ENCODE data around the gene UGGT2. TPM values are rescaled to one million over a fixed set of nuclear protein-coding genes. Genes with fewer than 3 reads are reported as not detected.

UGGT2 gene
- total and polyA plus RNA-seq, 2 donors (not counting 1 experiment from before 2014, with no cell fraction given): 0.39 to 6.7 TPM

DNA sequence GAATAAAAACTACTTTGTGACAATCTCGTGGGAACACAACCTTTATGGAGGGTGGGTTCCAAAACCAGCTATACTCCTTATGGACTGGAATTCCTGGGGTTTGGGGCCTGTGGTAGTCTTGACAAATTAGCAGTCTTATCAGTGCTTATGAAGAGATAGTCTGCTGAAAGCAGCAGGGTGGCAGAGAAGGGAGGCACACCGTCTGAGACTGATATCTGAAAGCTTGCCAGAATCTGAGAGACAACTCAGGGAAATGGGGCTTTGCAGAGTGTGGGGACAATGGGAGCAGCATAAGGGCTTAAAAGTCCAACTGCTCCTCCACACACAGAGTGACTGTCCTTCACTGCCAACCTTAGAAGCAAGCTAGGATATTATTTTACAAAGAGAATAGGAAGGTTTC, 95.9 kb downstream of the UGGT2 start:
- Histone ChIP-seq H3K4me3 (ENCODE audit: control extremely low read depth in 1 of 5, extremely low read depth in 1 of 5, insufficient read depth in 1 of 5, low read depth in 2 of 5, low read length in 4 of 5) (no peak overlapping the region), H3K79me2 (ENCODE audit: control insufficient read depth, insufficient read depth, low read length) (no peaks in the 10 kb centered on the region), H3K27me3 (replicated peaks in 1 of 4; ENCODE audit: control extremely low read depth in 1 of 4, control insufficient read depth in 3 of 4, insufficient read depth in 4 of 4, low read length in 3 of 4) (no peaks in the 10 kb centered on the region), H3K36me3 (replicated peaks in 1 of 2; ENCODE audit: control extremely low read depth in 1 of 2, control insufficient read depth in 1 of 2, extremely low read depth in 1 of 2, insufficient read depth in 2 of 2, low read length in 1 of 2) (no peaks in the 10 kb centered on the region), H4K20me1 (ENCODE audit: control insufficient read depth, insufficient read depth, low read length, poor library complexity, severe bottlenecking) (no peaks in the 10 kb centered on the region), H3K4me1 (ENCODE audit: control insufficient read depth in 2 of 2, insufficient read depth in 2 of 2, low read length in 2 of 2) (no peaks in the 10 kb centered on the region), H3K4me2 (replicated peaks; ENCODE audit: low read depth, low read length, poor library complexity, severe bottlenecking) (no peak overlapping the region), H3K9me3 (ENCODE audit: control extremely low read depth in 1 of 3, control insufficient read depth in 2 of 3, insufficient read depth in 1 of 3, low read length in 2 of 3) (peaks cover 0 to 13% (median 12%) of the 10 kb centered on the region in 3 donors), H3K27ac (ENCODE audit: low read length in 2 of 2) (no peak overlapping the region), H2AFZ (ENCODE audit: insufficient read depth, low read depth, low read length, poor library complexity, severe bottlenecking) (no peak overlapping the region), H3K9ac (ENCODE audit: low read length) (no peak overlapping the region)
- DNase-seq (no peak), ATAC-seq (ENCODE audit: low read depth) (no peak)
- WGBS (ENCODE audit: insufficient coverage): 100% methylated on average over 1 of the region's 2 CpGs
- TF ChIP-seq, protein P1, sequence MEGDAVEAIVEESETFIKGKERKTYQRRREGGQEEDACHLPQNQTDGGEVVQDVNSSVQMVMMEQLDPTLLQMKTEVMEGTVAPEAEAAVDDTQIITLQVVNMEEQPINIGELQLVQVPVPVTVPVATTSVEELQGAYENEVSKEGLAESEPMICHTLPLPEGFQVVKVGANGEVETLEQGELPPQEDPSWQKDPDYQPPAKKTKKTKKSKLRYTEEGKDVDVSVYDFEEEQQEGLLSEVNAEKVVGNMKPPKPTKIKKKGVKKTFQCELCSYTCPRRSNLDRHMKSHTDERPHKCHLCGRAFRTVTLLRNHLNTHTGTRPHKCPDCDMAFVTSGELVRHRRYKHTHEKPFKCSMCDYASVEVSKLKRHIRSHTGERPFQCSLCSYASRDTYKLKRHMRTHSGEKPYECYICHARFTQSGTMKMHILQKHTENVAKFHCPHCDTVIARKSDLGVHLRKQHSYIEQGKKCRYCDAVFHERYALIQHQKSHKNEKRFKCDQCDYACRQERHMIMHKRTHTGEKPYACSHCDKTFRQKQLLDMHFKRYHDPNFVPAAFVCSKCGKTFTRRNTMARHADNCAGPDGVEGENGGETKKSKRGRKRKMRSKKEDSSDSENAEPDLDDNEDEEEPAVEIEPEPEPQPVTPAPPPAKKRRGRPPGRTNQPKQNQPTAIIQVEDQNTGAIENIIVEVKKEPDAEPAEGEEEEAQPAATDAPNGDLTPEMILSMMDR (IDR thresholded peaks at IDR 0.05): no peak
- no peak for TF ChIP-seq EZH2 (IDR thresholded peaks at IDR 0.05; ENCODE audit: borderline replicate concordance, insufficient read depth, low read depth, low read length, poor library complexity, severe bottlenecking)
- Mint-ChIP-seq H3K27ac (no peak overlapping the region), H3K4me1 (peaks cover 5% of the 10 kb centered on the region), H3K9me3 (ENCODE audit: insufficient read depth) (peaks cover 25% of the 10 kb centered on the region), H3K27me3 (no peaks in the 10 kb centered on the region), H3K4me3 (no peak overlapping the region)
- CTCF ChIA-PET: no interaction called here
- intact Hi-C loops (cut with micrococcal nuclease): no loop called here
- POLR2A ChIA-PET: no interaction called here

GRCh38 chr13:95956589-95957148, 96.5 kb downstream of the UGGT2 start:
- H3K4me3 Mint-ChIP-seq: no peak overlapping the region
- no peak overlapping the region for H3K4me3 ChIP-seq (ENCODE audit: control extremely low read depth in 1 of 5, extremely low read depth in 1 of 5, insufficient read depth in 1 of 5, low read depth in 2 of 5, low read length in 4 of 5)
- no peak overlapping the region for H3K27ac Mint-ChIP-seq
- POLR2A ChIA-PET: no interaction called here
- no peak overlapping the region for H3K27ac ChIP-seq (ENCODE audit: low read length in 2 of 2)
- no peaks in the 10 kb centered on the region for H3K4me1 ChIP-seq (ENCODE audit: control insufficient read depth in 2 of 2, insufficient read depth in 2 of 2, low read length in 2 of 2)
- ATAC-seq (ENCODE audit: low read depth) (no peak), DNase-seq (no peak)
- no peak overlapping the region for H3K4me2 ChIP-seq (replicated peaks; ENCODE audit: low read depth, low read length, poor library complexity, severe bottlenecking)
- H3K27me3 Mint-ChIP-seq: no peaks in the 10 kb centered on the region
- no peaks in the 10 kb centered on the region for H3K27me3 ChIP-seq (replicated peaks in 1 of 4; ENCODE audit: control extremely low read depth in 1 of 4, control insufficient read depth in 3 of 4, insufficient read depth in 4 of 4, low read length in 3 of 4)
- no peak overlapping the region for H3K9ac ChIP-seq (ENCODE audit: low read length)
- TF ChIP-seq, protein P1 (IDR thresholded peaks at IDR 0.05): no peak
- no peak for TF ChIP-seq EZH2 (IDR thresholded peaks at IDR 0.05; ENCODE audit: borderline replicate concordance, insufficient read depth, low read depth, low read length, poor library complexity, severe bottlenecking)
- H3K36me3 ChIP-seq (replicated peaks in 1 of 2; ENCODE audit: control extremely low read depth in 1 of 2, control insufficient read depth in 1 of 2, extremely low read depth in 1 of 2, insufficient read depth in 2 of 2, low read length in 1 of 2): no peaks in the 10 kb centered on the region
- H3K9me3 Mint-ChIP-seq (ENCODE audit: insufficient read depth): peaks cover 20% of the 10 kb centered on the region
- H3K4me1 Mint-ChIP-seq: peaks cover 5% of the 10 kb centered on the region
- CTCF ChIA-PET: no interaction called here
- H2AFZ ChIP-seq (ENCODE audit: insufficient read depth, low read depth, low read length, poor library complexity, severe bottlenecking): no peak overlapping the region
- intact Hi-C loops (cut with micrococcal nuclease): no loop called here
- peaks cover 0 to 13% (median 12%) of the 10 kb centered on the region in 3 donors for H3K9me3 ChIP-seq (ENCODE audit: control extremely low read depth in 1 of 3, control insufficient read depth in 2 of 3, insufficient read depth in 1 of 3, low read length in 2 of 3)
- no peaks in the 10 kb centered on the region for H4K20me1 ChIP-seq (ENCODE audit: control insufficient read depth, insufficient read depth, low read length, poor library complexity, severe bottlenecking)
- H3K79me2 ChIP-seq (ENCODE audit: control insufficient read depth, insufficient read depth, low read length): no peaks in the 10 kb centered on the region
